Stimulated activated CD8-positive, alpha-beta memory T cell treated with anti-CD3 and anti-CD28 coated beads, Interleukin-7, amount 100 ng/mL, for 4 hours (primary cell): ENCODE measurements around the gene COLEC12.

Experiments used
- DNase-seq, 2 donors: peaks; one replicate each; pipeline ENCODE4 v3.0.0-alpha.2; 2020; ENCODE audit warnings: low read depth in 2 of 2

The COLEC12 gene

DNA sequence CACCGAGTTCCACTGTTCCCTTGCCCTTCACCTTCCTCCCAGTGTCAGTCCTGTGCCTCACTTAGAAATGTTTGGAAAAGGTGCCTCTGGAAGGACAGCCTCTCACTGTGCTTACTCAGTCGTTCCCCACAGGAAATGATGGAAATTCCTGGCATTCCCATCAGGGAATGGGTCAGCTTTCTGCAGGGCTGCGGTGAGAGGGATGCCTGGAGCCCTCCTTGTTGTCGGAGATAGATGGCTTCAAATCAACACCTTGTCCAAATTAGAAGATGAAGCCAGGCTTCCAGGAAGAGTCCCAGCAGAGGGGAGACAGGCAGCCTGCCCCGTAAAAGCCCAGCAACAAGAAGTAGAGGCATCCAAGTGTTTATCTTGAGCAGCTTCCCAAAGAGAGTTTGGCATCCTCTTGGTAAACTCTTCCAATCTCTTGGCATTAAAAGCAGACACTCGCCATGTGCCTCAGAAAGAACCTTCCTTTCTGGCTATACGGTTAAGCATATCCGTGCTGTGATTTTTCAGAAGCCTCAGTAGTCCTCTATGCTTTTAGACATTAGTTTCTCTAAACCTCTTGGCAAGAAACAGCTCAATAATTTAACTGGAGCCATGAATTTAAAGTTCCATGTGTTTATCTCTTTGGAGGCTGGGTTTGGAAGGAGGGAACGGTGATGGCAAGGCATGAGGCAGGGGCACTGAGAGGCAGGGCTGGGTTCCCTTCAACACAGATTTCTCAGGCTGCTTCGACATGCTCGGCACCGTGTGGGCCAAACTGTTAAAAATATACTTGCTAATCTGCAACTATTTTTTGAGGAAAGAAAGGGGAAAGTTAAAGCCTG is 25.1 kb downstream of the COLEC12 start:
- no peak for DNase-seq

- DNase-seq = no peak
Observed at GRCh38 chr18:474416-474815, 26.1 kb downstream of the COLEC12 start.

GRCh38 chr18:473802-474201 is 26.7 kb downstream of the COLEC12 start:
- no peak for DNase-seq

DNA sequence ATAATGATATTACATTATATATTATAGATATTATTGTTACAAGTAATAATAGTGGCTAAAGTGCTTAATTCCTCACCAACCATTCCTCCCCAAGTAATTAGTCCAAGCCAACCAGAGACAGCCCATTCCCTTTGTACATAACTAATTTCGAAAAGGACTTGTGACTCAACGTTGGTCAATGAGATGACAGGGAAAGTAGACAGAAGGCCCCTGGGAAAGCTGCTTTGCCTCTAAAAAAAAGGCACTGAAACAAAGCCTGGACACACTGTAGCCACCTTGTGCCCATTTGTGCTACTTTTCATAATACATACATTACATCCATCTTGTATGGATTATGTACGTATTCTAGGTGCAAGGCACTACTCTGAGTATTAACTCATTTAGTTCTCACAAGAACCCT is 28.8 kb downstream of the COLEC12 start:
- no peak for DNase-seq

DNA sequence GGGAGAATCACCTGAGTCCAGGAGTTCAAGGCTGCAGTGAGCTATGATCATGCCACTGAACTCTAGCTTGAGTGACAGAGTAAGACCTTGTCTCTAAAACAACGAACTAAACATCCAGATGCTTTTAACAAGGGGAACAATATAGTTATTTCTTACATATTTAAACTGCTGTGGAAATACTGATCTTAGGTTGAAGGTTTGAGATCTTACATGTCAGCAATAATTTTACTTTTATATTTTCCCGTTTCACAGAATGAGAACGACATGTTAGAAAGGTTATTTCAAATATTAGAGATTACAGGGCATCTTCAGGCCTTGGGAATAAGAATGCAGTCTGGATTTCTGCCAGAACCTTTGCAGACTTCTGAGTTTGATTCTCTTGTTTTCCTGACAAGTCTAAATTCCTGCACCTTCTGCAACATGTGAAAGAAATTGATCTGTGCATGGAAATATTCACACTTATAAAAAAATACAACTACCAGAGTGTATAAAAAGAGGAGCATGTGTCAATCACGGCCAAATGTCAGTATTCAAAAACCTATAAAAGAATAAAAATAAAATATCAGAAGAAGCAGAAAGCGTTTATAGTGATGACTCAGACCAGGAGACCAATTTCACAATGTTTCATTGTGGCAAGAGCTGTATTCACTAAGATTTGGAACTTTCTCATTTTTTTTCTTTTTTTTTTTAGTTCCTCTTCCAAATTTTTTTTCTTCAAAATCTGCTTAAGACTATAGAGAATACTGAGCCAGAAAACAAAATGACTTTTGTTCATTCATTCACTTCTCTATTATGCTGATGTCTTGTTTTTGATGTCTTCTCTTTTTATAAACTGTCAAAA is 29.6 kb downstream of the COLEC12 start:
- no peak for DNase-seq

DNA sequence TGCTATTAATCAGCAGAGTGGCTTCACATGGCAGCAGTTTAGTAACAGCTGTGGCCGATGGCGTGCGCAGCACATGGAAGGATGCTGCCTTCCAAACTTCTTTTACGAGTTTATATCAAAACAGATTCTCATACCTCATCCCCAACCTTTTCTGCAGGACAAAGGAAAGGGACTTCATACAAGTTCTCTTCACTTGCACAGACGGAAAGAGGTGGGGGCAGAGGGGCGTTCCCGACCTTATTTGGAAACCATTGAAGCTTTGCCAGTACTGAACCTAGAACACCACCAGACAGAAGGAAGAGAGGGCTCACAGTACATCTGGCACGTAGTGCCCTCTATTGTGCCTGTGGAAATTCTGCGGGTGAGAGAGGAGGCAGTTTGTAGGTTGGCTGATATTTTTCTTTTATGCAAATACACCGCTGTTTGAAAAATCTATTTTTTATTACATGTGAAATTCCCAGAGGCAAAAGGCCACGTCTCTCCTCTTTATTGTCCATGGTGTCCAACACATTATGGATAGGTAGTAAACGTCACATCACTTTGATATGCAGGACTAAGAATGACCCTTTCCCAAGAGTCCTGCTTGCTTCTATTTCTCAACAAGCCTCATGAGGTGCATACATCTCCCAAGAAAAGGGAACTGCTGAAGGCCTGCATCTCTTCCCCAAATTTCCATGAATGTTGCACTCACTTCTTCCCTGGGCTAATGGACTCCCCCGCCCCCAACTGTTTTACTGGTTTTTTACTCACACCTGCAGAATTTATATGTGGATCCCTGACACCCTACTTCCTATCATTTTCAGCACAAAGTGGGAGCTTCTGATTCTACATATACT is 31.3 kb downstream of the COLEC12 start:
- DNase-seq = no peak

- DNase-seq = no peak
Observed at GRCh38 chr18:463827-464541, 36.5 kb downstream of the COLEC12 start.

- DNase-seq = no peak
Observed at GRCh38 chr18:463403-463802, 37.1 kb downstream of the COLEC12 start.

DNA sequence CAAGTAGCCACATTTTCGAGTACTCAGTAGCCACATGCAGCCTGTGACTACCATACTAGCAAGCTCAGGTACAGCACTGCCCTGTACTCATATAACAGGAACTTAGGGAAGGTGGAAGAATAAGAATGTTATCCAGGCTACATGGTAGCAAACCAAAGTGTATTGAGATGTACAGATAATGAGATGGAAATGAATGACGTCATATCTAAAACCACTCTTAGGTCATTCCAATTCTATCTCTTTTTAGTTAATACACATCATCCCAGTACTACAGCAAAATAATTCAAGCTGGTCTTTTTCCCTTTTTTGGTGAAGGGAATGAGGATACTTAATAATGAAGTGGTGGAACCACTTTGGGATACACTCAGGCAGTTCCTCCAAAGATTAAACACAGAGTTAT is 38.7 kb downstream of the COLEC12 start:
- DNase-seq = no peak

DNA sequence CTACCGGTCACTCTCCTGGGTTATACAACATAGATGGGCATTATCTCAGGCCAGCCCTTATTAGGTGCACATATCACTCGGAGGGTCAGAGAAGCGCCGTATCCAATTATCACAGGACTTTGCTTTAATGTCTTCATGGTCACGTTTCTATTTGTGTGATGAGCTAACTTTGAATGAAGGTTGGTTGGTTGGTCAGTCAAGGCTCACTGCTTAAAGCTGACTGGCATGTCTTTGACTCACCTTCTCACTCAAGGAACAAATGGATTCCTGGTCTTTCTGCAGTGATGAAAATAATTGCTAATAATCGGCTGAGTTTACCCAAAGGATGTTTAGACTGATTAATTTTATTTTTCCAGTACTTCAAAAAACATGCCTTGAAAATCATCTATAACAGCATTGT is 39.7 kb downstream of the COLEC12 start:
- no peak for DNase-seq

DNA sequence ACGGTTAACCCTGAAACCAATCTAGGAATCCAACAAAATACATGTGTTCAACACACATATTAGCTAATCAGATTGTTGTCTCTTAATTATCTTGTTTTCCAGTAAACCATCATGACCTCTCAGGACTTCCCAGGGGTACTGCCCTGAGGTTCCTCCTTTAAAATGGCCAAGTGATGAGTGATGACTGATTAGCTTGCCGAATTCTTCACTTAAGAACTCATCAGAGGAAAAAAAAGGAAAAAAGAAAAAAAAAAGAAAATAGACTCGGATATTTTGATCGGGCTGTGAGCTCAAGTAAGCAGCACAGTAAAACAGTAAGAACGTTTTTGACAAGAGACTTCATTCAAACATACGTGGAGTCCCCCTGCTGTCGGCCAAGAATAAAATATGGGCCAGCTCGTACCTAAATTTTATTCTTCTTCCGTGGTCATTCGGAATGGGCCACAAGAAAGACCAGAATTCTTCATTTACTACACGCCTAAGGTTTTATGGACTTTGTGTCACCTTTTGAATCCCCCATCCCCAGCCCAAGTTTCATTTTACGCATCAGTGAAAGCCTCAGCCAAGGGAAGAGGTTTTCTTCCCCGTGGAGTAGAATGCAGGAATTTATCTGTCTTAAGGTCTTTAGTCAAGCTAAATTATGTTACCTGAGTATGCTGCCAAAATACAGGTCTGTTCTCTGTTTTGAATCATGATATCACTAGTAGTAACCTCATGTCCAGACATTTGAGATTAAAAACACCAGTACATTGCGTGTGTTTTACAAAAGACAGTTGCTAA is 40.5 kb downstream of the COLEC12 start:
- no peak for DNase-seq

- DNase-seq = no peak
Observed at GRCh38 chr18:457521-458412, 42.7 kb downstream of the COLEC12 start.

DNA sequence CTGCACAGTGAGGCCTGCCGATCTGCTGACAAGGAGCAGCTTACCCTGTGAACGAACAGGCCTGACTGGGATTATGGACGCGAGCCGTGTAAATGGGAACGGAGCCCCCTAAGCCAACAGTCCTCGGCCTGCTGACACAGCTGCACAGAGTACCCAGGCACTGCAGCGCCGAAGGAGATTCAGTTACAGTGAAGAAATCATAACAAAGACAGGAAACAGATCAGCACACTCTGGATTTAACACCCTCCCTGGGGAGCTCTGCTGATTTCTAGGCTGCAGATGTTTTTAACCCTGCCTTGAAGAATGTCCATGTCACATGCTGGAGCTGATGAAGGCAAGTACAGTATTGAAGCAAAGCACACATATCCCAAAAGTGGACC is 43.4 kb downstream of the COLEC12 start:
- no peak for DNase-seq

GRCh38 chr18:456361-457139 is 44.0 kb downstream of the COLEC12 start:
- DNase-seq = no peak

DNA sequence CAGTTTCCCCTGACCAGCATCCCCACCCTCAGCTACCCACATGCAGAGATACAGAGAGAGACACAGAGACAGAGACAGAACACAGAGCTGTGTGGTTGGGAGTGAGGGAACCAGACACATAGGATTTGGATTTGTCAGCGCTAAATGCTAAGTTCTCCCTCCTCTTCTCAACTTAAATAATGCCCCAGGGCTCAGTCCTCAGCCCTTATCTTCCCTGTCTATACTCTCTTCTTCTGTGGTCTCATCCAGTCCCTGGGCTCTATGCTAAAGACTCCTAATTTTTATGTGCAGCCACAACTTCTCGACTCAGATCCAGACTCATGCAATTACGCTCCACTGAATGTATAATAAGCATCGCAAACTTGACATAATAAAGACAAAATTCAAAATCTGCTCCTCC is 47.1 kb downstream of the COLEC12 start:
- no peak for DNase-seq

DNA sequence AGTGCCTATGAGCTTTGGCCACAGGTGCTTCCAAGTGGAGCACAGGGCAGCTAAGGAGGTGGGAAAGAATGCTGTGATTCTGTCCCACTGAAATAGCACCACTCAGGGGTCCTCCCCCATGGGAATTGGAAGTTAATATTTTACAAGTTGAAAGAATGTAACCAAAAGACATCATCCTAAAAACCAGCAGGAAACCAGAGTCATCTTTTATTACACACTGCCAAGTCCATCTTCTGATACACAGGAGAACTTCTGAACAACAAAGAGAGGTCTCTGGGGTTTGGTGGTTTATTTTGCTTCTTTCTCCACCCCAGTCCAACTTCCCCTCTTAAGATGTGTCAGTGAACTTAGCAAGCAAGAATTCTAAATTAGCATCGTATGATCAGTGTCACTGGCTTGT is 47.7 kb downstream of the COLEC12 start:
- DNase-seq = no peak

DNA sequence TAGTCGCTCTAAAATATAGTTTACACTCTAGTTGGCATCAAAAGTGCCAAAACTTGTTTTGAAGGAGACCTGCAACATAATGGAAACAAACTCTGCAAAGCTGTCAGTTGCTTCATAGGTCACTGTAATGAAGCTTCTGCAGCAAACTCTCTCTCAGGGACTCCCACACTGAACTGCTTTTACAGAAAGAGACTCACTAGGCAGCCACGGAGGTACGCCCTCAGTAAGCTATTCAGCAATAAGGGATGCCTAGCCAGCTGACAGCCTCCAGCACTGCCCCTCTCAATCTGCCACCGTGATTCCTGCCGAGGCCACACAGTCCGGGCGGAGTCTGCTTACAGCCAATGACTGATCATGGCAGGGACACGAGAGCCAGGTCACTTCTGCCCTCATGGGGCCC is 51.1 kb downstream of the COLEC12 start:
- no peak for DNase-seq

GRCh38 chr18:448116-448790 is 52.2 kb downstream of the COLEC12 start:
- DNase-seq = no peak
